HCT116 (cell line): ENCODE data around the gene CLEC4G. TPM values are rescaled to one million over a fixed set of nuclear protein-coding genes. Genes with fewer than 3 reads are reported as not detected.

ENCODE experiments used
- ATAC-seq: fragments of 200-7000 bp; cut with Tn5 transposase; 2 replicates; pipeline ENCODE4 v1.9.1; 2020; ENCODE audit warnings: mild to moderate bottlenecking, moderate library complexity
- BruUV-seq: library from RNA; stranded (reverse); fragments of 400-500 nt; replicated peaks from 2 replicates; lab custom pipeline; 2021; lab: Mats Ljungman, UMichigan
- CTCF ChIA-PET: fragments of 300-600 bp; sonication (Branson Sonifier 250); formaldehyde crosslinking; loops from one replicate; lab custom pipeline; 2021; ENCODE audit warnings: antibody characterized with exemption; lab: Charles Lee
- POLR2A ChIA-PET: fragments of 300-600, 350-600 bp; sonication (Branson Sonifier 250); formaldehyde crosslinking; loops from one replicate; lab custom pipeline; 2021; ENCODE audit warnings: antibody characterized with exemption; lab: Charles Lee
- RAD21 ChIA-PET, 2 experiments: fragments of 300-600 bp; sonication (Branson Sonifier 250); formaldehyde crosslinking; loops; one replicate each; lab custom pipeline; 2023; ENCODE audit warnings: low total read pairs in 2 of 2; ENCODE audit not compliant: uncharacterized antibody in 2 of 2, unreplicated experiment in 2 of 2, low non-redundant PET in 1 of 2; lab: Charles Lee
- DNase-seq: peaks from one replicate; pipeline ENCODE4 v3.0.0-alpha.2; 2010; ENCODE audit warnings: low read depth, low spot score
- H2AFZ ChIP-seq: fragments of 200-600 bp; shearing (Covaris generic), sonication (generic); 2 replicates; pipeline ENCODE4 v1.6.1; 2017; ENCODE audit warnings: low read depth, mixed run types, mixed read lengths, antibody characterized with exemption, low read length; ENCODE audit not compliant: poor library complexity, severe bottlenecking
- H3K27ac ChIP-seq: 2 replicates; pipeline ENCODE4 v1.5.1; 2012; ENCODE audit warnings: low read depth, low read length
- H3K27me3 ChIP-seq: fragments of 200-600 bp; sonication (generic); 2 replicates; pipeline ENCODE4 v1.6.1; 2016; ENCODE audit warnings: mixed run types, low read length, mixed read lengths; ENCODE audit not compliant: insufficient read depth
- H3K36me3 ChIP-seq, 2 experiments: fragments of 200-500 bp in 1 of 2; fragments of 200-600 bp in 1 of 2; sonication (Bioruptor generic) in 1 of 2; sonication (generic) in 1 of 2; 2 replicates each; pipeline versions ENCODE4 v1.5.1 to v1.6.1; 2014 to 2016; ENCODE audit warnings: low read length in 2 of 2, inconsistent platforms in 1 of 2, mixed read lengths in 1 of 2, mixed run types in 1 of 2; ENCODE audit not compliant: insufficient read depth in 2 of 2, control insufficient read depth in 1 of 2
- H3K4me1 ChIP-seq, 2 experiments: fragments of 200-600 bp in 1 of 2; sonication (generic) in 1 of 2; 2 replicates each; pipeline versions ENCODE4 v1.5.1 to v1.6.1; 2012 to 2017; ENCODE audit warnings: low read length in 2 of 2, inconsistent platforms in 1 of 2, mild to moderate bottlenecking in 1 of 2, mixed read lengths in 1 of 2, mixed run types in 1 of 2, moderate library complexity in 1 of 2; ENCODE audit not compliant: insufficient read depth in 2 of 2, control insufficient read depth in 1 of 2
- H3K4me2 ChIP-seq: fragments of 200-600 bp; sonication (generic); 2 replicates; pipeline ENCODE4 v1.6.1; 2017; ENCODE audit warnings: mixed run types, low read length, mixed read lengths
- H3K4me3 ChIP-seq, 2 experiments: fragments of 200-600 bp in 1 of 2; sonication (generic) in 1 of 2; replicated peaks in 1 of 2; 2 replicates each; pipeline ENCODE4 v1.5.1; 2011 to 2016; ENCODE audit warnings: low read length in 2 of 2, control low read depth in 1 of 2, low read depth in 1 of 2, mild to moderate bottlenecking in 1 of 2, mixed read lengths in 1 of 2, mixed run types in 1 of 2
- H3K79me2 ChIP-seq: fragments of 200-600 bp; sonication (generic); 2 replicates; pipeline ENCODE4 v1.6.1; 2017; ENCODE audit warnings: mild to moderate bottlenecking, mixed run types, low read length, moderate library complexity, mixed read lengths; ENCODE audit not compliant: insufficient read depth
- H3K9ac ChIP-seq: fragments of 200-600 bp; sonication (generic); 2 replicates; pipeline ENCODE4 v1.6.1; 2016; ENCODE audit warnings: low read length, mixed read lengths
- H3K9me2 ChIP-seq: fragments of 200-600 bp; sonication (generic), shearing (Covaris generic); 2 replicates; pipeline ENCODE4 v1.6.1; 2017; ENCODE audit warnings: mixed run types, mild to moderate bottlenecking, moderate library complexity; ENCODE audit not compliant: insufficient read depth
- H3K9me3 ChIP-seq, 2 experiments: fragments of 200-500 bp in 1 of 2; fragments of 200-600 bp in 1 of 2; sonication (Bioruptor generic) in 1 of 2; sonication (generic) in 1 of 2; 2 replicates each; pipeline ENCODE4 v1.6.1; 2014 to 2017; ENCODE audit warnings: low read length in 2 of 2, mixed read lengths in 2 of 2, inconsistent platforms in 1 of 2, low read depth in 1 of 2, mild to moderate bottlenecking in 1 of 2, mixed run types in 1 of 2, moderate library complexity in 1 of 2; ENCODE audit not compliant: control insufficient read depth in 1 of 2, insufficient read depth in 1 of 2
- H4K20me1 ChIP-seq: fragments of 200-600 bp; sonication (generic), shearing (Covaris generic); 2 replicates; pipeline ENCODE4 v1.6.1; 2017; ENCODE audit warnings: mixed run types, mild to moderate bottlenecking, moderate library complexity; ENCODE audit not compliant: insufficient read depth
- CEBPB ChIP-seq: IDR thresholded peaks from 2 replicates; pipeline ENCODE4 v1.6.1; 2012; ENCODE audit warnings: low read depth
- EGR1 ChIP-seq: IDR thresholded peaks from 2 replicates; pipeline ENCODE4 v1.6.1; 2012; ENCODE audit warnings: low read depth
- EZH2 ChIP-seq: fragments of 200-600 bp; sonication (generic); IDR thresholded peaks from 2 replicates; pipeline ENCODE4 v1.6.1; 2017; ENCODE audit warnings: antibody characterized with exemption, mixed run types
- EZH2phosphoT487 ChIP-seq: fragments of 200-600 bp; IDR thresholded peaks from 2 replicates; pipeline ENCODE4 v1.6.1; 2018; ENCODE audit warnings: antibody characterized with exemption, borderline replicate concordance
- JUND ChIP-seq: IDR thresholded peaks from 2 replicates; pipeline ENCODE4 v1.6.1; 2012
- POLR2A ChIP-seq: IDR thresholded peaks from 2 replicates; pipeline ENCODE4 v1.7.0; 2011; ENCODE audit warnings: borderline replicate concordance; ENCODE audit not compliant: insufficient read depth, insufficient read length; ENCODE audit errors: extremely low read depth
- POLR2AphosphoS5 ChIP-seq: IDR thresholded peaks from 2 replicates; pipeline ENCODE4 v1.6.1; 2011; ENCODE audit warnings: mild to moderate bottlenecking, low read depth, low read length, moderate library complexity
- TCF7L2 ChIP-seq: IDR thresholded peaks from 2 replicates; pipeline ENCODE4 v1.7.0; 2011; ENCODE audit warnings: borderline replicate concordance, inconsistent platforms; ENCODE audit not compliant: insufficient read depth, insufficient read length; ENCODE audit errors: extremely low read depth
- YY1 ChIP-seq: IDR thresholded peaks from 2 replicates; pipeline ENCODE4 v1.6.1; 2011; ENCODE audit warnings: low read length, low read depth, moderate library complexity, mild to moderate bottlenecking; ENCODE audit not compliant: insufficient replicate concordance; ENCODE audit errors: extremely low read depth
- intact Hi-C: fragments of 100-400 bp; cut with micrococcal nuclease; formaldehyde crosslinking; loops from 2 replicates; pipeline ENCODE4 v1.10.0; 2022
- total RNA-seq: library from RNA; stranded (reverse); gene quantifications from one replicate; pipeline ENCODE4 v1.2.1, GENCODE V29; 2021; ENCODE audit not compliant: unreplicated experiment
- TF ChIP-seq, protein P1 (sequence below), 3 experiments: fragments of 200-600 bp in 1 of 3; sonication (generic) in 1 of 3; IDR thresholded peaks in 2 of 3; conservative IDR thresholded peaks in 1 of 3; 2 replicates each; pipeline ENCODE4 v1.5.1; 2012 to 2017; ENCODE audit warnings: low read depth in 2 of 3, low read length in 2 of 3, antibody characterized with exemption in 1 of 3, borderline replicate concordance in 1 of 3, control low read depth in 1 of 3, mild to moderate bottlenecking in 1 of 3, mixed read lengths in 1 of 3, mixed run types in 1 of 3, moderate library complexity in 1 of 3; ENCODE audit not compliant: insufficient read depth in 1 of 3

Gene CLEC4G
- total RNA-seq, 1 experiment from 2014 or later: not detected

DNA sequence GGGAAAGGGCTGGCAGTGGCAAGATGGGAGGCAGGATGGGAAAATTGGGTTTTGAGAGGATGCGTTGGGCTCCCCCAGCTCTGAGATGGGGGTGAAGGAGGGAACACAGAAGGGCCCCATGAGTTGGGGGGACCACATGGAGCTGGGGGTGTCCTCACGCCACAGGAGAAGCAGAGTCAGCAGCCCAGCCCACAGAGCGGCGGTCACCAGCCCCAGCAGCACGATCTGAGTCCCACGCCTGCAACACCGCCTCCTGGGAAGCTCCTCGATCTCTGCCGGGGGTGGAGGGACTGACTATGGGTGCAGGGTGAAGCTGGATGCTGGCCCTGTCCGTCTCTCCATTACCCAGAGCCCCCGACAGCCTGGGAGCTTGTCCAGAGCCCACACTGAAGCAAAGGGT is 33.3 kb downstream of the CLEC4G start:
- H3K79me2 ChIP-seq: no peaks in the 10 kb centered on the region
- no peak overlapping the region for H3K4me3 ChIP-seq
- no TSS peak for BruUV-seq
- ATAC-seq (0 out of 2 replicates have a peak, but pooled peaks have one; percentile 5), DNase-seq (no peak)
- no peak overlapping the region for H3K4me2 ChIP-seq
- ChIA-PET CTCF (interaction anchor here (0.9 kb wide), 1 partner anchor 18 kb away, joined by 3 read pairs; the partner anchor contains the start of gene TRAPPC5), POLR2A (no interaction called here), RAD21 (no interaction called here)
- no peaks in the 10 kb centered on the region for H3K4me1 ChIP-seq
- H3K27me3 ChIP-seq: peaks cover 16% of the 10 kb centered on the region; the same call in 1 of the 2 replicates
- no peak overlapping the region for H3K27ac ChIP-seq
- intact Hi-C loops: no loop called here
- no peaks in the 10 kb centered on the region for H4K20me1 ChIP-seq
- no peaks in the 10 kb centered on the region for H3K36me3 ChIP-seq
- TF ChIP-seq TCF7L2 (no peak), POLR2A (no peak), EZH2phosphoT487 (no peak), YY1 (no peak), JUND (no peak), EZH2 (no peak)
- TF ChIP-seq, protein P1, sequence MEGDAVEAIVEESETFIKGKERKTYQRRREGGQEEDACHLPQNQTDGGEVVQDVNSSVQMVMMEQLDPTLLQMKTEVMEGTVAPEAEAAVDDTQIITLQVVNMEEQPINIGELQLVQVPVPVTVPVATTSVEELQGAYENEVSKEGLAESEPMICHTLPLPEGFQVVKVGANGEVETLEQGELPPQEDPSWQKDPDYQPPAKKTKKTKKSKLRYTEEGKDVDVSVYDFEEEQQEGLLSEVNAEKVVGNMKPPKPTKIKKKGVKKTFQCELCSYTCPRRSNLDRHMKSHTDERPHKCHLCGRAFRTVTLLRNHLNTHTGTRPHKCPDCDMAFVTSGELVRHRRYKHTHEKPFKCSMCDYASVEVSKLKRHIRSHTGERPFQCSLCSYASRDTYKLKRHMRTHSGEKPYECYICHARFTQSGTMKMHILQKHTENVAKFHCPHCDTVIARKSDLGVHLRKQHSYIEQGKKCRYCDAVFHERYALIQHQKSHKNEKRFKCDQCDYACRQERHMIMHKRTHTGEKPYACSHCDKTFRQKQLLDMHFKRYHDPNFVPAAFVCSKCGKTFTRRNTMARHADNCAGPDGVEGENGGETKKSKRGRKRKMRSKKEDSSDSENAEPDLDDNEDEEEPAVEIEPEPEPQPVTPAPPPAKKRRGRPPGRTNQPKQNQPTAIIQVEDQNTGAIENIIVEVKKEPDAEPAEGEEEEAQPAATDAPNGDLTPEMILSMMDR (IDR thresholded peaks at IDR 0.05 in 2 of 3, conservative IDR thresholded peaks at IDR 0.05 in 1 of 3; ENCODE audit: borderline replicate concordance in 1 of 3, insufficient read depth in 1 of 3, low read depth in 2 of 3, low read length in 2 of 3): no peak
- TF ChIP-seq, all 23 proteins: peak for 0
- no peak overlapping the region for H3K9ac ChIP-seq
- H2AFZ ChIP-seq: no peak overlapping the region
- H3K9me3 ChIP-seq: no peaks in the 10 kb centered on the region
- H3K9me2 ChIP-seq: no peaks in the 10 kb centered on the region

DNA sequence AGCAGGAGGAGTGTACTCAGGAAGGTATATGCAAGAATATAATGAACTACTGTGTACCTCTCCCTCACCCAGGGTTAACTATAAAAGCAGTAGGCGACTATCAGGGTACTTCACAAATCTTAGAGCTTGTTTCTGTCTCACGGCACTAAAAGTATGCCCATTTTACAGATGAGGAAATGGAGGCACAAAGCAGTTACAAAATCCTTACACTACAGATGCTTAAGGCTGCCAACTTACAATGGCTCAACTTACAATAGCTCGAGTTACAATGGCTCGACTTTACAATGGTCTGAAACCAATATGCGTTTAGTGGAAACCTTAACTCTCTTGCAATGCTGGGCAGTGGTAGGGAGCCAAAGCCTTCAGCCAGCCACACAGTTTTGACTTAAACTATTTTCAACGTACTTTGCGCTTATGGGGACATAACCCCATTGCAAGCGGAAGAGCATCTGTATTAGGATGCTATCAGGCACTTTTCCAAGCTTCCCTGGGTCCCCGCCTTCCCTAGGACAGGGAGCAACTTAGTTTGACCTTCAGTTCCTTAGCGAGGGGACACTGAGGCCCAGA is 34.1 kb downstream of the CLEC4G start:
- ChIA-PET POLR2A (no interaction called here), RAD21 (no interaction called here), CTCF (no interaction called here)
- TF ChIP-seq JUND: no peak
- TF ChIP-seq CEBPB: no peak
- no peak for TF ChIP-seq POLR2AphosphoS5
- no peak for TF ChIP-seq EGR1
- H3K4me2 ChIP-seq: no peak overlapping the region
- H3K4me3 ChIP-seq: no peak overlapping the region
- no peak overlapping the region for H3K9ac ChIP-seq
- H3K9me3 ChIP-seq: no peaks in the 10 kb centered on the region
- H3K27me3 ChIP-seq: peaks cover 16% of the 10 kb centered on the region; the same call in 1 of the 2 replicates
- H3K79me2 ChIP-seq: no peaks in the 10 kb centered on the region
- H3K4me1 ChIP-seq: no peaks in the 10 kb centered on the region
- intact Hi-C loops: no loop called here
- H4K20me1 ChIP-seq: no peaks in the 10 kb centered on the region
- H3K27ac ChIP-seq: no peak overlapping the region
- ATAC-seq (no peak), DNase-seq (no peak)
- H2AFZ ChIP-seq: no peak overlapping the region
- H3K36me3 ChIP-seq: no peaks in the 10 kb centered on the region
- no TSS peak for BruUV-seq
- H3K9me2 ChIP-seq: no peaks in the 10 kb centered on the region
